ENCODE data around the gene WNT11. TPM values are rescaled to one million over a fixed set of nuclear protein-coding genes. Genes with fewer than 3 reads are reported as not detected.

The WNT11 gene
- total RNA-seq, 1 donor from 2014 or later = 5.7 TPM

DNA sequence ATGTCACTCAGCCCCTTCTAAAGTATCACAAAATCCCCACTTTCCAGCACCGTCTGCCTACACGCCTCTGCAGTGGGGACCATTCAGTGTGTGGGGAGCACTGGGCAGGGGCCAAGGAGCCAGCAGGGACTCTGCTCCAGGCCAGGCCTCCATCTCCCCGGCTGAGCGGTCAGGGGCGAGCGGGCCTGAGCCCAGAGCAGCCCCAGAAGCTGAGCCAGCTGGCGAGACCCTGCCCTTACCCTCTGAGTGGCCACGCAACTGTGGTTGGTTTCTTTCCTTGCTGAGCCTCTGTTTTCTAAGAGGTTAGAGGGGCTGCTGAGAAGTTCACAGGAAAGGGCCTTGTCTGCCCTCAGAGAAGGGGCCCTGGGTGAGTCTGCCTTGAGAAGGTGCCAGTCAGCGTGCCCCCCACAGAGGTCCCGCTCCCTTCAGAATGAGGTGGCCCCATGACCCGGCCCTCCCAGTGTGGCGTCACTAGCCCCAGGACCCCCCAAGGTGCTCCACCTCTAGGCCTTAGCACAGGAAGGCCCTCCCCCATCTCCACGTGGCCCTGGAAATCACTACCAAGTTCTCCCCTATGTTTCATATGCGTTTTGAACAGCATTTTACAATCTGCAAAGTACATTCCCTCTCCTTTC lies 46.9 kb downstream of the WNT11 start:
- DNase-seq (ENCODE audit: low spot score in 2 of 2) (no peak), FAIRE-seq (no peak)

GRCh38 chr11:76158394-76159302 lies 47.7 kb downstream of the WNT11 start:
- FAIRE-seq (no peak), DNase-seq (ENCODE audit: low spot score in 2 of 2) (no peak)

GRCh38 chr11:76157891-76158290 lies 48.4 kb downstream of the WNT11 start:
- no peak for FAIRE-seq

GRCh38 chr11:76156971-76157427 lies 49.3 kb downstream of the WNT11 start:
- no peak for DNase-seq (ENCODE audit: low spot score in 2 of 2)
- FAIRE-seq = no peak

More at GRCh38 chr11:76157891-76158290, 48.4 kb downstream of the WNT11 start:
- no peak for DNase-seq (ENCODE audit: low spot score in 2 of 2)

- no peak for FAIRE-seq
- no peak for DNase-seq (ENCODE audit: low spot score in 2 of 2)
Observed at GRCh38 chr11:76155500-76156227, 50.6 kb downstream of the WNT11 start.

GRCh38 chr11:76153571-76153923 lies 52.8 kb downstream of the WNT11 start:
- DNase-seq (ENCODE audit: low spot score in 2 of 2) (peak in 1 of 2 donors; percentile 26), FAIRE-seq (no peak)

- DNase-seq (ENCODE audit: low spot score in 2 of 2) (peak in 1 of 2 donors; percentile 10), FAIRE-seq (no peak)
Observed at GRCh38 chr11:76152741-76153570, 53.3 kb downstream of the WNT11 start.

- peak; percentile 72 to 88 for DNase-seq (ENCODE audit: low spot score in 2 of 2)
- FAIRE-seq = no peak
Observed at GRCh38 chr11:76152086-76152681, 54.1 kb downstream of the WNT11 start.

DNA sequence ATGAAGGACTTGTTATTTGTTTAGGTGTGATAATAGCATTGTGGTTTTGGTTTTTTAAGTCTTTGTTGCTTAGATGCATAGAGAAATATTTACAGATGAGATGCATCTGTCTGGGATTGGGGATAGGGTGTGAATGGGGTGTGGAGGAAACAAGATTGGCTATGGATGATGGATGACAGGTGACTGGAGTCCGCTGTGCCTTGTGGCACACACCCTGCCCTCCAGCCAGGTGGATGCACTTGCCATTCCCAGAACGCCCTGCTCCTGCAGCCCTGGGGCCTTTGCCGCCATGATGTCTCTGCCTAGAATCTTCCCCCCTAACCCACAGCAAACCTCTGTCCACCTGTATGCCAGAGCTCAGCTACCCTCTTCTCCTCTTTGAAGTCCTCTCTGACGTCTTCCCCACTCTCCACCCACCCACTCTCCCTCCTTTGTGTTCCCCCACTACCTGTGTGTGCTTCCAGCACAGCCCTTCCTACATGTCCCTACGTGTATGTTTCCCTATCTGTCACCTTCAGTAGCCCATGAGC lies 54.7 kb downstream of the WNT11 start:
- DNase-seq (ENCODE audit: low spot score in 2 of 2) (no peak), FAIRE-seq (no peak)

GRCh38 chr11:76150141-76150540 lies 56.2 kb downstream of the WNT11 start:
- DNase-seq (ENCODE audit: low spot score in 2 of 2) (no peak), FAIRE-seq (no peak)

GRCh38 chr11:76149713-76150112 lies 56.6 kb downstream of the WNT11 start:
- DNase-seq (ENCODE audit: low spot score in 2 of 2) (no peak), FAIRE-seq (no peak)

DNA sequence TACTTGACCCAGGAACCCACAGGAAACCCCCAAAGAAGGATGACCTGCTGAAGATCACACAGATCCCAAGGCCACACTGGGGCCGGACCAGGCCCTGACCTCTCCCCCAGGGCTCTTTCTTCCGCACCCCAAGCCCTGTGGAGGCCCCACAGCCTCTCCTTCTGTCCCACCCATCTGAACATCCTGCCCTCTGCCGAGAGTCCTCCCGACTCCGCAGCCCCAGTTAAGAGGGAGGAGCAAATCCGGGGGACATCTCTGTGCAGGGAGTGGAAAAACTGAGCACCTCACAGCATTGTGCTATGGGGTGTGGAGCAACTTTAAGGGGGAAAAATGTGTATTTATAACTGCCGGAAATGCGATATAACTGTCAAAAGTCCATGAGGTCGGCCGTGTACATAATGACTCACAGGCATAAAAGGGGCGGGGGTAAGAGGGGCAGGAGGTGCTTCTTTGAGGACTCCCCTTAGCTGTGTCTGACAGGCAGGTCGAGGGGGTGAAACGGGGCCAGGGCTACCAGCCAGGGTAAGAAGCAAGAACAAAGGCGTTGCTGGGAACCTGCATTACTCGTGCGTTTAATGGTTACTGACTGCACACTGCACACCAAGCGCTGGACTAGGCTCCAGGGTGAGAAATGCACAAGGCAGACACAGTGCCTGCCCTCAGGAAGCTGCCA lies 57.2 kb downstream of the WNT11 start:
- FAIRE-seq = no peak

GRCh38 chr11:76148231-76148630 lies 58.1 kb downstream of the WNT11 start:
- no peak for DNase-seq (ENCODE audit: low spot score in 2 of 2)
- no peak for FAIRE-seq

More for the DNA sequence above, 57.2 kb downstream of the WNT11 start:
- DNase-seq (ENCODE audit: low spot score in 2 of 2) = no peak

GRCh38 chr11:76147106-76147740 lies 59.1 kb downstream of the WNT11 start:
- DNase-seq (ENCODE audit: low spot score in 2 of 2) (no peak), FAIRE-seq (no peak)

DNA sequence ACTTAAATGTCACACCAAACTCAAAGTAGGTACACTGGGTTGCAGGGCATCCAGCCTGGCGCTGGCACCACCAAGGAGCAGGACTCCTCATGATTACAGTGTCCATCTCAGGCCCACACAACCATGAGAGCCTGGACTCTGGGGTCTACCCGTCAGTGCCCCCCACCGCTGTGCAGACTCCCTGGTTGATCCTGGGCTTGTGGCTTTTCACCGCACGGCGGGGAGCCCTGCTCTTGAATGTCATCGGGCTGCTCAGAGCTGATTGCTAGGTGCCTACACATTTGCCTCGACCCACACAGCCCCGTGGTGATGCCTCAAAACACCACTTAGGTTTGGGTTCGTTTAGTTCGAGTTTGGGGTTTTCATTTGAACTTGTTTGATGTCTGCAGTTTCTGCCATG lies 63.0 kb downstream of the WNT11 start:
- FAIRE-seq (no peak), DNase-seq (ENCODE audit: low spot score in 2 of 2) (no peak)

DNA sequence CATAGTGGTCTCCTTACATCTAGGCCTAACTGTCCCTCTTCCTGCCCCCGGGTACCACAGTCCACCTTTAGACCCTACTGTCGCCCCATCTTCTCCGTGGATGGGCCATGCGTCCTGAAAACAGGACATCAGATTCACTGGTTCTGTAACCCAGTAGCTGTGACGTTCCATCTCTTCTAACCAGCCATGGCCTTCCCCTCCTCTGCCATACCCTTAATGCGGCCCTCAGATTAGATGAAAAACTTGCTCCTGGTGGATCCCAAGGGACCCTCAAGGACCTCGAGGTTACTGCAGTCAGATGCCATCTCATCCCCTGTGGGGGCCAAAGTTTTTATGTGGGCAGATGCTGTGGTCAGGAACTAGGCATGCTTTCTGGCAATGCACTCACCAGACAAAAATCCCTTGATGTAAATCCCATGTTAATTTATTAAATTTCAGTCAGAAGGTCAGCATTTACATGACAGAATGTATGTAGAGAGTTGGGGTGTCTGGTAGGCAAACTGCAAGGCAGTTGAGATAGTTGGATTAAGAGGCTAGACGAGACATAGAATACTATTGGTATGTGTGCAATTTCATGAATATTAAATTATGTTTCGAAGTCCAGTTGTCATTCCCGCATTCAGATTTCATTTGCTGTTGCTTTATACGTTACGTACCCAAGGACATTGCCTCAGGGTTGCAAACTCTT lies 64.3 kb downstream of the WNT11 start:
- DNase-seq (ENCODE audit: low spot score in 2 of 2) (no peak), FAIRE-seq (no peak)

DNA sequence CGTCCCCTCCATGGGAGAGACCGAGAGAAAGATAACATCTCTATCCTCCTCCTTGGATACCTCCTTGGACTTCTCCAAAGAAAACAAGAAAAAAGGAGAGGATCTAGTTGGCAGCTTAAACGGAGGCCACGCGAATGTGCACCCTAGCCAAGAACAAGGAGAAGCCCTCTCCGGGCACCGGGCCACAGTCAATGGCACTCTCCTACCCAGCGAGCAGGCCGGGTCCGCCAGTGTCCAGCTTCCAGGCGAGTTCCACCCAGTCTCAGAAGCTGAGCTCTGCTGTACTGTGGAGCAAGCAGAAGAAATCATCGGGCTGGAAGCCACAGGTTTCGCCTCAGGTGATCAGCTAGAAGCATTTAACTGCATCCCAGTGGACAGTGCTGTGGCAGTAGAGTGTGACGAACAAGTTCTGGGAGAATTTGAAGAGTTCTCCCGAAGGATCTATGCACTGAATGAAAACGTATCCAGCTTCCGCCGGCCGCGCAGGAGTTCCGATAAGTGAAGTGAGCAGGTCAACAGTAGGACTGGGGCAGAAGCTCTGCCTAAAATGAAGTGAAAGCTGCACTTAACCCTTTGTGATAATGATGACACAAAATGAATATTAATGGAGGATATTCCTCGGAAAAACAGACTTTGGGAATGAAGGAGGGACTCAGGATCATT lies 65.3 kb downstream of the WNT11 start:
- FAIRE-seq = no peak
- DNase-seq (ENCODE audit: low spot score in 2 of 2) = no peak

All from frontal cortex (tissue), 4 donors.